ENCODE results near the gene PPIL3. TPM values are rescaled to one million over a fixed set of nuclear protein-coding genes. Genes with fewer than 3 reads are reported as not detected.
A peak's percentile ranks its signal among the peaks of the same experiment; 100 is the strongest.

PPIL3 gene
- total and polyA plus RNA-seq, 9 of the 15 experiments (the other 6 are each of a cell fraction or from before 2014, with no cell fraction given) = 22.4 to 66.2 (median 49.0) TPM

DNA sequence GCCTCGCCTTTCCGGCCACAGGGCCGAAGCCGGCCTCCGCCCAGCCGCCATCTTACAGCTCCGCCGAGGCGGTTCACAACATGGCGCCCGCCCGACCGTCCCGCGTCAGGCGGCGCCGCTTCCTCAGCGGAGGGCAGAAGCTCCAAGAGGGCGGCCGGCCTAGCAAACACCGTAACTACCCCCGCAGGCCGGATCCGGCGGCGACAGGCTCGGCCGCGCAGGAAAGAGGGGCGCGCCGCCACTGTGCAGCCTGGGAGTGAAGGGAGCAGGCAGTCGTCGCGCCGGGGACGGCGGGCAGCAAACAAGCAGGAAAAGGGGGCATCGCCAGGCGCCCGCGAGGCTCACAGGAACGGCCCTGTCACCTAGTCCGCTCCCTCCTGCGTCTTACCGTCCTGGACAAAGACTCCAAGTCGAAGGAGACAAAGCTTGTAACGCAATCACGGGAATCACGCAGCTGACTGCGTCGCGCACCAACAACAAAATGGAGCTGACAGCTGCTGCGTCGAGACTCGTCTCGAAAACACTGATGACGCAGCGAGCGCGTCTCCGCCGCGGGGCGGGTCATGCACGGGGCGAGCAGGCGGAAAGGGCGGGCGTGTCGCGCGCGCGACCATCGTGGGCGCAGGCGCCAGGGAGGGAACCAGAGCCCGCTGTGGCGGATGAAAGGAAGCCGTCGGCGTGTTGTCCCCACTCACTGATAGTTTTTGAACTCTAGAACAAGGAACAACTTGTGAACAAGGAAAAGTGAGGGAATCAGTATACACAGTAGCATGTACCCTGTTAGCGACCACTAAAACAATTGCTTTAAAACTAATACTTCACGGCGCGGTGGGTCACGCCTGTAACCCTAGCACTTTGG, 24.5 kb downstream of the PPIL3 start, which contains the start of gene CLK1 (continued):
- TF ChIP-seq, protein P1, sequence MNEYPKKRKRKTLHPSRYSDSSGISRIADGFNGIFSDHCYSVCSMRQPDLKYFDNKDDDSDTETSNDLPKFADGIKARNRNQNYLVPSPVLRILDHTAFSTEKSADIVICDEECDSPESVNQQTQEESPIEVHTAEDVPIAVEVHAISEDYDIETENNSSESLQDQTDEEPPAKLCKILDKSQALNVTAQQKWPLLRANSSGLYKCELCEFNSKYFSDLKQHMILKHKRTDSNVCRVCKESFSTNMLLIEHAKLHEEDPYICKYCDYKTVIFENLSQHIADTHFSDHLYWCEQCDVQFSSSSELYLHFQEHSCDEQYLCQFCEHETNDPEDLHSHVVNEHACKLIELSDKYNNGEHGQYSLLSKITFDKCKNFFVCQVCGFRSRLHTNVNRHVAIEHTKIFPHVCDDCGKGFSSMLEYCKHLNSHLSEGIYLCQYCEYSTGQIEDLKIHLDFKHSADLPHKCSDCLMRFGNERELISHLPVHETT (CRISPR knock-in tag; conservative IDR thresholded peaks at IDR 0.05 in 1 of 2, IDR thresholded peaks at IDR 0.05 in 1 of 2) = peak in 1 of 2 experiments; percentile 67; a peak in 2 of 4 replicates
- TF ChIP-seq ELK3 (CRISPR knock-in tag; IDR thresholded peaks at IDR 0.05) (no peak), ZBED1 (IDR thresholded peaks at IDR 0.05) (no peak), MYBL2 (IDR thresholded peaks at IDR 0.05; ENCODE audit: low read depth) (no peak), MYBL2 (CRISPR knock-in tag; IDR thresholded peaks at IDR 0.05; ENCODE audit: borderline replicate concordance) (no peak), ZNF23 (CRISPR knock-in tag; IDR thresholded peaks at IDR 0.05) (no peak), MBD2 (IDR thresholded peaks at IDR 0.05; ENCODE audit: borderline replicate concordance, low read depth) (peak; percentile 66; the same call in 1 of the 2 replicates), AFF1 (IDR thresholded peaks at IDR 0.05; ENCODE audit: low read depth in 1 of 2, partially characterized antibody in 2 of 2) (no peak), ZNF41 (CRISPR knock-in tag; conservative IDR thresholded peaks at IDR 0.05) (no peak)
- TF ChIP-seq, protein P2, sequence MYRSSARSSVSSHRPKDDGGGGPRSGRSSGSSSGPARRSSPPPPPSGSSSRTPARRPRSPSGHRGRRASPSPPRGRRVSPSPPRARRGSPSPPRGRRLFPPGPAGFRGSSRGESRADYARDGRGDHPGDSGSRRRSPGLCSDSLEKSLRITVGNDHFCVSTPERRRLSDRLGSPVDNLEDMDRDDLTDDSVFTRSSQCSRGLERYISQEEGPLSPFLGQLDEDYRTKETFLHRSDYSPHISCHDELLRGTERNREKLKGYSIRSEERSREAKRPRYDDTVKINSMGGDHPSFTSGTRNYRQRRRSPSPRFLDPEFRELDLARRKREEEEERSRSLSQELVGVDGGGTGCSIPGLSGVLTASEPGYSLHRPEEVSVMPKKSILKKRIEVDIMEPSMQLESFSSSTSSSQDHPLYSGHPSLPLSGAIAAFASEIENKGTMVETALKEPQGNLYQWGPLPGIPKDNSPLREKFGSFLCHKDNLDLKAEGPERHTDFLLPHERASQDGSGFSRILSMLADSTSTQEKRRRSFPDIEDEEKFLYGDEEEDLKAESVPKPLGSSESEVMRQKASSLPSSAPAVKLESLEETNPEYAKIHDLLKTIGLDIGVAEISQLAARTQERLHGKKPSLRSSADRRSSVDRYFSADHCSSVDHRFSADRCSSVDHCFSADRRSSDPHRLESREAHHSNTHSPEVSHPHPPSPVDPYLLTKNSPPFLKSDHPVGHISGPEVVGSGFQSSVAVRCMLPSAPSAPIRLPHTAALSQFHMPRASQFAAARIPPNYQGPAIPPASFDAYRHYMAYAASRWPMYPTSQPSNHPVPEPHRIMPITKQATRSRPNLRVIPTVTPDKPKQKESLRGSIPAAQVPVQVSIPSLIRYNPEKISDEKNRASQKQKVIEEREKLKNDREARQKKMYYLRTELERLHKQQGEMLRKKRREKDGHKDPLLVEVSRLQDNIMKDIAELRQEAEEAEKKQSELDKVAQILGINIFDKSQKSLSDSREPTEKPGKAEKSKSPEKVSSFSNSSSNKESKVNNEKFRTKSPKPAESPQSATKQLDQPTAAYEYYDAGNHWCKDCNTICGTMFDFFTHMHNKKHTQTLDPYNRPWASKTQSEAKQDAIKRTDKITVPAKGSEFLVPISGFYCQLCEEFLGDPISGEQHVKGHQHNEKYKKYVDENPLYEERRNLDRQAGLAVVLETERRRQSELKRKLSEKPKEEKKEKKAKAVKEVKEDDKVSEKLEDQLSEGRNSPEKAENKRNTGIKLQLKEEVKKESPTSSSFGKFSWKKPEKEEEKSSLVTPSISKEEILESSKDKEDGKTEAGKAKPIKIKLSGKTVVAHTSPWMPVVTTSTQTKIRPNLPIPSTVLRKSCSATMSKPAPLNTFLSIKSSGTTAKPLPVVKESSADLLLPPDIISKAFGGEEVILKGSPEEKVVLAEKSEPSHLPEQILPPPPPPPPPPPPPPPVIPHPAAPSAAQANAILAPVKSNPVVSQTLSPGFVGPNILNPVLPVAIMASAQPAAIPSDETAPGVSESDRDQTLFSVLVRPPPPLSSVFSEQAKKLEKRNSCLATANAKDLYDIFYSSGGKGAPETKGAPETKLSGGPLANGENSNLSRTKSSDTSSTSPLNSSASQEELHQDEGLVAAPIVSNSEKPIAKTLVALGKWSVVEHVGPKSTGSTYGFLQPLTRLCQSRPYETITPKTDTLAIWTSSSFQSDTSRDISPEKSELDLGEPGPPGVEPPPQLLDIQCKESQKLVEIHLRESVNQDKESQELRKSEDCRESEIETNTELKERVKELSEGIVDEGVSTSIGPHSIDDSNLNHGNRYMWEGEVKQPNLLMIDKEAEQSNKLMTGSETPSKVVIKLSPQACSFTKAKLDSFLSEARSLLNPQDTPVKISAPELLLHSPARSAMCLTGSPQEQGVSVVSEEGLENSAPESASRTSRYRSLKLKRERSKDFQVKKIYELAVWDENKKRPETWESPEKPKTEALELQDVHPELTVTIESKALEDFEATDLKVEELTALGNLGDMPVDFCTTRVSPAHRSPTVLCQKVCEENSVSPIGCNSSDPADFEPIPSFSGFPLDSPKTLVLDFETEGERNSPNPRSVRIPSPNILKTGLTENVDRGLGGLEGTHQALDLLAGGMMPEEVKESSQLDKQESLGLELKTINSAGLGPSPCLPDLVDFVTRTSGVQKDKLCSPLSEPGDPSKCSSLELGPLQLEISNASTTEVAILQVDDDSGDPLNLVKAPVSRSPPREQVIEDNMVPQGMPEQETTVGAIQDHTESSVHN (IDR thresholded peaks at IDR 0.05; ENCODE audit: borderline replicate concordance in 1 of 2, low read depth in 1 of 2) = 0 out of 4 replicates have a peak, but pooled peaks of 1 of the 2 experiments have one; percentile 46
